NCI-H2107 treated with DMSO at 0.1 percent for 48 hours (cell line): ENCODE results near the gene CEP126.

ENCODE experiments used
- DNase-seq: peaks from one replicate; lab custom pipeline; 2025; ENCODE audit not compliant: unreplicated experiment; lab: John Stamatoyannopoulos, UW

Gene CEP126, protein sequence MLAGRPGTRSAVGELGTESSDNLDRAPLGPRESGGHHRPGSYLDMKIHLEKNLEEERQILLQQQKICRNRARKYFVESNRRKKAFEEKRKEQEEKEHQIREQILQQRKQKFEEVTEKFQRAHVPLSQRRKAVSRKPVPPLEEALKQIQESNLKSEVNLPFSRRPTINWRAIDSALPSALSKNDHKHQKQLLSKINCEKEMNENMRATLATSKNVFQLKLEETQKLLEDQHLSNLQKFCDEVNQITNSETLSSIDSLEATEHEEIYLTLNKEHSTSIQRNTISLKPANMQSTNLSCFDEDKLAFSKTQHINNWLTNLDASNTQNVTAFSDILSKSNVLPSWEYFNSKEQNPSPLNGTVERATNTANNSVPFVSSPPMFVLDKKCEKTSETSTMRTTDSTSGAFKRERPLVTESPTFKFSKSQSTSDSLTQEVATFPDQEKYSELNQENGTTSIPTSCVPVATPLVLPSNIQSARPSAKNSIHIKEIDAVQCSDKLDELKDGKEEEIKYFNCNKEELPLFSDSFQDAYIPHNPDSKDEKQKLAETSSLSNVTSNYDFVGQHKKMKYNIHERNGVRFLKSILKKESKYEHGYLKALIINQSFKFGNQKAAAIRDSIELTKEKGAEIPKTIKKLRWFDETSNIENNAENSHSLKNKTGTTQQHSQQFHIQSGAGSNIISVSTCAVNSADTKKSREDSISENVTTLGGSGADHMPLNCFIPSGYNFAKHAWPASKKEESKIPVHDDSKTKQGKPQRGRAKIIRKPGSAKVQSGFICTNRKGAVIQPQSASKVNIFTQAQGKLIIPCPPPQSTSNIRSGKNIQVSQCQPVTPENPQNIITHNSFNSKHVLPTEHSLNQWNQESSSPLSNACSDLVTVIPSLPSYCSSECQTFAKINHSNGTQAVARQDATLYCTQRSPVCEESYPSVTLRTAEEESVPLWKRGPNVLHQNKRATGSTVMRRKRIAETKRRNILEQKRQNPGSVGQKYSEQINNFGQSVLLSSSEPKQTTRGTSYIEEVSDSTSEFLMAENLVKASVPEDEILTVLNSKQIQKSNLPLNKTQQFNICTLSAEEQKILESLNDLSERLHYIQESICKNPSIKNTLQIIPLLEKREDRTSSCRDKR

GRCh38 chr11:101914738-101915426 lies at the start of gene CEP126:
CEP126 (plus strand) TSS chr11:101915010; CDS start chr11:101915285, 275 bp downstream.
- peak; percentile 90 for DNase-seq

GRCh38 chr11:101866619-101867491 lies 48.0 kb upstream of the CEP126 start:
- no peak for DNase-seq

DNA sequence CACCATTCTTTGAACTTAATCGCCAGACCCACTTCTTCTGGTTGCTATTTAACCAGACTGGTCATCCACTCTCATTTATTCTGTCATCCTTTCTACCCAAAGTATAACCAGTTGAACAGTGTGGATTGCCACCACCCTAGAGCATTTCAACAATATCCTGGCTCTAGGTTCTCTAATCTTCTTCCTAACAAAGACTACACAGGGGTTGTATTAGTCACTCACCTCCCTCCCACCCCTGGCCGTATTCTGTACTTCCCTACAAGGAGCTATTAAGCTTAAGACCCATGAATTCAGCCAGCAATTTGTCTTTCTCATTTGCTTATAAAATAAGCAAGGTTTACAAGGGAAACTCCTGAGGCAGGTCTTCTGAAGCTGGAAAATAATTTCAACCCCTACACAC lies 46.9 kb upstream of the CEP126 start:
- DNase-seq = no peak

DNA sequence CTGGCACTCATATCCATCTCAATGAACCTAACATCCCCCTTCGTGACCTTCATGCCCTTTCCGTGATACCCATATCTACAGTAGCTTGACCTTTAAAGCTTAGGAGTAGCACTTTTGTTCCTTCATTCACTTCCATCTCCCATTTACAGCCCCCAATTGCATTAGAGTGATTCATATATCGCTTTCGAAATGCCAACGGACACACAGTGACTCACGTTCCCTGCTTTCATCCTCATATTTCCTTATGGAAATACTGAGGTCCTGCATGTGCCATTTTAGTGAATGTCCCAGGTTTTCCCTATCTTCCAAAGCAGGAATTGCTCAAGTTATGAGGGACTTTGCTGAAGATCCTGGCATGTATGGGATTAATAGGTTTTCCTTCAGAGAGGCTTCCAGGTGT lies 44.3 kb upstream of the CEP126 start:
- DNase-seq = no peak

DNA sequence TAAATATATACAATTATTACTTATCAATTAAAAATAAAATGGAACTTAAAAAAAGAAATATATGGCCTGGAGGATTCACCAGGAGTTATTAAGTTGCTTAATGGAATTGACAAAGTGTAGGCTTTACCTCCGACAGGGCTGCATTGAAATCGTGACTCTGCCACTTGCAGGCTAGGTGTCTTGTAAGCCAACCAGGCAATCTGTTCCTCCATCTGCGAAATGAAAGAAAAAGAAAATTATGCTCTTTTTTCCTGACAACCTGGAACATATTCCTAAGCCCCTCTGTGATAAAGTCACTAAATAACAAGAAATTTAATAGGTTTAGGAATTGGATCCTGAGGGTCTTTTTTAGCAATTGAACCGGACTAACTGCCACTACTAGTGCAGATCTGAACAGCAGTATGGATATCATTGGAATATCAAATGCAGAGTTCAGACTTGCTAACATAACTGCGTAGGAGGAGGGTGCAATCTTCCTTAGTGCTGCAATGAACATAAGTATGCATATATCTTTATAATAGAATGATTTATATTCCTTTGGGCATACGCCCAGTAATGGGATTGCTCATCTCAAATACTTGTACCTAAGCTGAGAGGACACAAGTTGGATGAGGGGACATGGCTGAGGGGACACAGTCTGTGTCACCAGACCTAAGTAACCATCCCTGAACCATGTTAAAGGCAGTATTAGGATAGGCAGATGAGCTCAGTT lies 42.5 kb upstream of the CEP126 start:
- no peak for DNase-seq

- no peak for DNase-seq
These were observed 34.6 kb upstream of the CEP126 start for GRCh38 chr11:101880222-101880621.

DNA sequence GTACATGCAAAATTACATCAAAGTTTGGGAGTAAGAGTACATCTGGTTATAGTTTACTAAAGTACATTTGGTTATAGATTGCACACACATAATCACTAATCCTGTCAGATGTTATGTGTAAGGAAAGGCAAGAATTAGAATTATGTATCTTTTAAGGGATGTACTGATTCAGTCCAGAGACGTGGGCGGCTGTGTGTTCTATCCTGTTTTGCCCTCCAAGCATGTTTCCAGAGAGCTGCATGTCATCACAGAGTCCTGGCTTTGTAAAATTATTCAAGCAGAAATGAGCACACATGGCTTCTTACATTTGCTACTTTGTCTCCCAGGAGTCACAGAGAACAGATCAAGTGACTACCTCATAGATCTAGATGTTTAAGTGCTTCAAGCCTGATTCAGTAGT lies 33.2 kb upstream of the CEP126 start:
- DNase-seq = no peak

GRCh38 chr11:101885631-101886030 lies 29.2 kb upstream of the CEP126 start:
- no peak for DNase-seq

DNA sequence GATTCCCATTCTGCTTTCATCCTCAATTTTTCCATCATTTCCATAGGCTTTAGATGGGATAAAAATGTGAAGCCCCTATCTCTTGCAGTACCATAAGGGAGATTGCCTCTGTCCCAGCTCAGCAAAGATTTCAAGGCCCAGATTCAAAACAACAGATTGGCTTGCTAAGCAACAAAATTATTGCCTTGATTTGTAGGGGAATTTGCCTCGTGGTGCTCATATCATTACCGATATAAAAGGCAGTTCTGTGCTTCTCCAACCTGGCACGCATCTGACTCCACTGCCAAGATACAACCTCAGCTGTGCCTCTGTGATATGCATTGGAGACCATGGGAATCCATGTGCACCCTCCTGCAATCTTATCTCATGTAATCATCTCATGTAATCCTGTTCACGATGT lies 25.0 kb upstream of the CEP126 start:
- no peak for DNase-seq

GRCh38 chr11:101894505-101894904 lies 20.3 kb upstream of the CEP126 start:
- DNase-seq = no peak

DNA sequence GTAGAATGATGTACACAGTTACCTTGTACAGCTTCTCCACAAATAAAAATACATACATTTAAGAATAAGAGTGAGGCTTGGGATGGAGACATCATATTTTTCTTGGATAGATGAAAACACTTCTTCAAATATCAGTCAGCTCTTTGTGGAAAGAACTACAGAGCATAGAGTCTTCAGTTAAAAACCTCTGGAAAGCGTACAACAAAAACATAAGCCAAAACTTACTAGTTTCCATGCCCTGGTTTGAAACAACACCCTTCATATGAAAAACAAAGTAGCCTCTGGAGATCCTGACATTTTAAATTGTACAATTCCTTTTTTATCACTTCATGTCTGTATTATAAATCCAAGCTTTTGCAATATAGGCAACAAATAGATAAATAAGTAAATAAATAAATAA lies 7.0 kb upstream of the CEP126 start:
- DNase-seq = no peak

DNA sequence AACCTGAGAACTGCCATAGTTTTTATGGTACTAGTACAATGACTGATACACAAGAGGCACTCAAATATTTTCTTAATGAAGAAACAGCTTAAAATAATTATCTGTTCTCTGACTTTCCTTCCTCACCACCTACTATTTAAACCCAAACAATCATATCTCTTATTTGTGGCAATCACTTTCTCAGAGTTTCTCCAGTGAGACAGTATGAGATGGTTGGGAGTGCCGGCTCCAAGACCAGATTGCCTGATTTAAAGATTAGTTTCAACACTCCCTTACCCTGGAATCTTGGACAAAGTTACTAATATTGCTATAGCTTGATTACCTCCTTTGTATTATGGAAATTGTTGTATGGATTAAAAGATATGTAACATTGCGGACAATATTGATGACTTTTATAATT lies 5.7 kb upstream of the CEP126 start:
- no peak for DNase-seq

GRCh38 chr11:101912823-101913284 lies 2.0 kb upstream of the CEP126 start:
- DNase-seq = no peak

GRCh38 chr11:101913656-101914055 lies 1.2 kb upstream of the CEP126 start:
- DNase-seq = no peak

GRCh38 chr11:101914341-101914737 lies 471 bp upstream of the CEP126 start:
- no peak for DNase-seq

DNA sequence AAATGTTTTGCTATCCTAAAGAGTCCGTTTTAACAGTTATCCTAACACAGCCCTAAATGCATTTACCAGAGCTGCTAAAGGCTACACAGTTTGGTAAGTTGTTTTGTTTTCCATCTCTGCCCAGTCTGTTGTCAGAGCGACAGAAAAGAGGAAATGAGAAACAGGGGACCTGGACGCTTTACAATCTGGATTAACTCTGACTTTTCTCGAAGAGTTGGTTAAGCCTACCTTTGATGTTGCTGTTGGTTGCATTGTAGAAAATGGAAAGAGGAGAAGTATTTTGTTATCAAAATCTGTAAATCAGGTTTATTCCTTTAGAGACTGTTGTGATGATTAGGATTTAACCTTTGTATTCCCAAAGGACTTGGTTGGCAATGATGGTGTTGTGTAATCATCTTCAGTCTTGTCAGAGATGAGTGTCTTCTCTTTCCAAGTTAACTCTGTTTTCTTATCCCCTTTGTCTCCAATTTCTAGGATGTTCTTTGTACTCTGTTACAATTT lies 1.0 kb downstream of the CEP126 start:
- peak; percentile 2 for DNase-seq

GRCh38 chr11:101916422-101916821 lies 1.6 kb downstream of the CEP126 start, which contains the start of gene ANGPTL5:
ANGPTL5 (minus strand) TSS chr11:101916522; CDS start chr11:101907909, 8,613 bp downstream.
- no peak for DNase-seq

- DNase-seq = no peak
These were observed 2.4 kb downstream of the CEP126 start for GRCh38 chr11:101917226-101917625.

- DNase-seq = no peak
These were observed 6.2 kb downstream of the CEP126 start for GRCh38 chr11:101920992-101921391.
